Left ventricle myocardium superior (tissue), 1 donor: ENCODE results near the gene PGF. TPM values are rescaled to one million over a fixed set of nuclear protein-coding genes. Genes with fewer than 3 reads are reported as not detected.
"Not testable (repeated sequence)": the region's sequence is repeated elsewhere in the genome, so short reads cannot be mapped to it uniquely, and the experiment has no call there.

ENCODE experiments used
- ATAC-seq: fragments of 200-7000 bp; cut with Tn5 transposase; one replicate; pipeline ENCODE4 v1.9.1; 2020; ENCODE audit warnings: mild to moderate bottlenecking, moderate library complexity
- DNase-seq: peaks from one replicate; pipeline ENCODE4 v3.0.0-alpha.2; 2020
- intact Hi-C: fragments of 100-400 bp; cut with micrococcal nuclease; formaldehyde crosslinking; loops from one replicate; pipeline ENCODE4 v1.11.0; 2022
- total RNA-seq: library from RNA; stranded (reverse); fragmentation: NEBNext Ultra II Directional; extraction: Animal tissue kit (Norgen Biotek cat#: 25700); gene quantifications from one replicate; pipeline ENCODE4 v1.2.1, GENCODE V29; 2021
- donor health status: DM: no; HTN: yes; CAD: no; lungs with severe emphysema.

The PGF gene
- total RNA-seq, 1 donor from 2014 or later = 4.9 TPM

DNA sequence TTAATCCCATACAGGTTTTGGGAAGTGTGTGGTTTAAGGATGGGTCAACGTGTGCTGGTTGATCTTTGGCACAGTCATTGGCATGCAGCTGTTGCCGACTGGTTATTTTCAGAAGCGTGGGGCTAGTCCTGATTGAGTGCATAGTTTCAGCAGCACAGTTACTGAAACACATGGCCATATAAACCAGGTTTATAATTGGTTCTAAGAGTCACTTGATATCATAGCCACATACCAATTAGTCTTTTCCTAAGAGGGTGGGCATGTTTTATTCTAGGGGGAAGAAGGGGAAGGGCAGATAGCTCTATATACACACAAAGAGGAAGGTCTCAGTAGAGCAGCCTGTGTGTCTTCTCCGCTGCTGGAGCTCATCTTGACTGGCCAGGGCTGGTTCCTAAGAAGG lies 21.4 kb downstream of the PGF start:
- intact Hi-C loops = no loop called here
- peak; percentile 36 for ATAC-seq
- DNase-seq = no peak

DNA sequence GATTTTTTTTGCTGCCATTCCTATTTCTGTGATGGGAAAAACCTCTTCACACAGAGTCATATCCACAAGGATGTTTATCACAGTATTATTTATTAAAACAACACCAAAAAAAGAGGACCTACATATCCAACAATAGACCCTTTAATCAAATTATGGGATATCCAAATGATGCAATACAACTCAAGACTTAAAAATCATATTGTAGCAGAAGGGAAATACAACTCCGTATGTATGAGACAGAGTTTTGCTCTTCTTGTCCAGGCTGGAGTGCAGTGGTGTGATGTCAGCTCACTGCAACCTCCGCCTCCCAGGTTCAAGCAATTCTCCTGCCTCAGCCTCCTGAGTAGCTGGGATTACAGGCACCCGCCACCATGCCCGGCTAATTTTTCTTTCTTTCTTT lies 22.5 kb downstream of the PGF start:
- intact Hi-C loops, DNase-seq, ATAC-seq: not testable (repeated sequence)

DNA sequence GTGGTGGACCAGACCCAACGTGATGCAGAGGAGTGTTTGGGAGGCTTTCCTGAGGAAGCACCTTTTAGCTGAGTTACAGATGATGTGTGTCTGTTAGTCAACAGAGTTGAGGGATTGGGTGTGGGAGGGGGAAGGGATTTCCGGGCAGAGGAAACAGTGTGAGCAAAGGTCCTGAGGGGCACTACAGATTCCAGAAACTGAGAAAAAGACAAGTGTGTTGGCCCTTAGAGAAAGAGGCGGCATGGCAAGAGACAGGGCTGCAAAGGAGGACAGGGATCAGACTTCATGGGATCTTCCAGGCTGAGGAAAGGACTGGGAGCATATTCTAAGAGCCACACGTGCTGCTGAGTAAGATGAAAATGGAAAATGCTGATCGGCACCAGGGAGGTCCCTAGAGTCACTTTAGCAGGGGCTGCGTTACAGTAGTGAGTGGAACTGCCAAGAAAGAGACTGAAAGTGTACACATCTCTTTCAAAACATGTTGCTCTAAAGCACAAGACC lies 22.9 kb downstream of the PGF start:
- DNase-seq (no peak), ATAC-seq (peak; percentile 67)
- intact Hi-C loops = no loop called here

DNA sequence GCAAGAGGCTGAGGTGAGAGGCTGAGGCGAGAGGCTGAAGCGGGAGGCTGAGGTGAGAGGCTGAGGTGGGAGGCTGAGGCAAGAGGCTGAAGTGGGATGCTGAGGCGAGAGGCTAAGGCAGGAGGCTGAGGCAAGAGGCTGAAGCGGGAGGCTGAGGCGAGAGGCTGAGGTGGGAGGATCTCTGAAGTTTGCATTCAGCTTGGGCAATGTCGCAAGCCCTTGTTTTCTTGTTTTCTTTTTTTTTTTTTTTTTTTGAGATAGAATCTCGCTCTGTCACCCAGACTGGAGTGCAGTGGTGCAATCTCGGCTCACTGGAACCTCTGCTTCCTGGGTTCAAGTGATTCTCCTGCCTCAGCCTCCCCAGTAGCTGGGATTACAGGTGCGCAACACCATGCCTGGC lies 23.7 kb downstream of the PGF start:
- DNase-seq, intact Hi-C loops, ATAC-seq: not testable (repeated sequence)

DNA sequence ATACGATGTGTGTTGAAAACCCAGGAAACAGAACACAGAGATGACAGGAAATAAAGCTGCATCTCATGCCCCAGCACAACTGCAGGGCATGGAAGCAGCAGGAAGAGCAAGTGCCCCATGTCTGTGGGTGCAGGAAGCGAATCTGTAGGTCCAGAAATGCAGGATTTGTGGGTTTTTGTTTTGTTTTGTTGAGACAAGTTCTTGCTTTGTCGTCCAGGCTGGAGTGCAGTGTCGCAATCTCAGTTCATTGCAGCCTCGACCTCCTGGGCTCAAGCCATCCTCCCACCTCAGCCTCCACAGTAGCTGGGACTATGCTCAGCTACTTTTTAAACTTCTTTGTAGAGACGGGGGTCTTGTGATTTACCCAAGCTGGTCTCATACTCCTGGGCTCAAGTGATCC lies 26.2 kb downstream of the PGF start:
- ATAC-seq = no peak
- intact Hi-C loops = no loop called here
- no peak for DNase-seq

DNA sequence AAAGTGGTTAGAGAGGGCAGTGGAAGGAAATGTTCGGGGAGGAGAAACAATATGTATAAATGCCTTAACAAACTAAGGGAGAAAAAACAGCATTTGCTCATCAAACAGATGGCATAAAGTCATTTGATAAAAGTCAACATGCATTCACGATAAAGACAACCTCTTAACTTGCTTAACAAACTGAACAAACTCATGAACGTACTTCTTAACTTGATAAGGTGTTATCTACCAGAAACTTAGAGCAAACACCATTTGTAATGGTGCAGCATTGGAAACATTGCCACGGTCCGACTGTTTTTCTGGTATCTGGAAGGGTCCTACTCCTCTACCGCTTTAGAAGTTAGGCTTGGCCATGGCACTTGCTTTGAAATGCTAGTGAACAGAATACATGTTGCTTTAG lies 28.2 kb downstream of the PGF start:
- DNase-seq (no peak), ATAC-seq (no peak)
- intact Hi-C loops = no loop called here

DNA sequence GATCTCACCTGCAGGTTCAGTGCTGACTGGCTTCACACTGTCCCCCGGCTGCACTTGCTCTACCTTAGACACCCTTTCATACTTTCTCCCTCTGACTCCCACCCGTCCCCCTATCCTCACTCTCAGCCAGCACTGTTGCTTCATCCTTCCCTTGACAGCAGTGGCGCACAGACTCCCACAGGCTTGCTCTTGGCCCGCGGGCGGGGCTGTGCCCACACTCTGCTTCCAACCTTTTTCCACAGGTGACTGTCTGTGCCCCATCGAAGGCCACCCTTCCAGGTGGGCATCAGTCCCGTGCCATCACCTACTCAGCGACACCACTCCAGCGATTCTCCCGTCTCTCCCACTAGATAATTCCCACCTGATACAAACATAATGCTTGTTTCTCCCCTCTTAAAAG lies 31.3 kb downstream of the PGF start:
- intact Hi-C loops = no loop called here
- DNase-seq = no peak
- ATAC-seq = no peak

DNA sequence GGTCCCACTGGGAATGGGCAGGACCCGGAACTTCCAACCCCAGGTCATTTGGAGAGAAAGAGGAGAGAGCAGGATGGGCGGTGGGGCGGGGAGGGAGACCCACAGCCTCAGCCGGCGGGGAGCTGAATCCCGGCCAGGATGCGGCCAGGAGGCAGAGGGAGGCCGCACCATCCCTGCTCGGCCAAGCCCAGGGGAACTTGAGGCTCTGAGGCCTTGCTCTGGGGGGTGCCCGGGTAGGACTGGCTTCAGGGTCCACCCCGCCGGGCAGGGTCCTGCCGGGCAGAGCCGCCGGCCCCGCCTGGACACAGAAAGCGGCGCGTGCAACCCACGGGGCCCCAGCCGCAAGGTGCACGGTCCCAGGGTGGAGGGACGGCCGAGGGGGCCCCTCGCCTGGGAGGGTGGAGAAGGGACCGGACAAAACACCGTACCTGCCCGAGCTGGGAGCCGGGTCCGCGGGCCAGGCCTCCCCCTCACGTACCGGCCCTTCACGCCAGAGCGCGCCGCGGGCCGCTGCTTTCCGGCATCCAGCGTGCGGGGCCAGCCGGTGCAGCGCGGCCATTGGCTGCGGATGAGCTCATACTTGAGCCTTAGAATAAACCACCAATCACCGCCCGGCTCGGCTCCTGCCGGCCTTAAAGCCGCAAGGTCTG lies 32.5 kb downstream of the PGF start, which contains the start of gene RPS6KL1:
RPS6KL1 (minus strand) TSS at position 509 of the 650 bp plus-strand sequence. CDS start 1,719 bp downstream, outside the sequence.
- intact Hi-C loops = no loop called here
- DNase-seq (peak; percentile 93), ATAC-seq (peak; percentile 97)

DNA sequence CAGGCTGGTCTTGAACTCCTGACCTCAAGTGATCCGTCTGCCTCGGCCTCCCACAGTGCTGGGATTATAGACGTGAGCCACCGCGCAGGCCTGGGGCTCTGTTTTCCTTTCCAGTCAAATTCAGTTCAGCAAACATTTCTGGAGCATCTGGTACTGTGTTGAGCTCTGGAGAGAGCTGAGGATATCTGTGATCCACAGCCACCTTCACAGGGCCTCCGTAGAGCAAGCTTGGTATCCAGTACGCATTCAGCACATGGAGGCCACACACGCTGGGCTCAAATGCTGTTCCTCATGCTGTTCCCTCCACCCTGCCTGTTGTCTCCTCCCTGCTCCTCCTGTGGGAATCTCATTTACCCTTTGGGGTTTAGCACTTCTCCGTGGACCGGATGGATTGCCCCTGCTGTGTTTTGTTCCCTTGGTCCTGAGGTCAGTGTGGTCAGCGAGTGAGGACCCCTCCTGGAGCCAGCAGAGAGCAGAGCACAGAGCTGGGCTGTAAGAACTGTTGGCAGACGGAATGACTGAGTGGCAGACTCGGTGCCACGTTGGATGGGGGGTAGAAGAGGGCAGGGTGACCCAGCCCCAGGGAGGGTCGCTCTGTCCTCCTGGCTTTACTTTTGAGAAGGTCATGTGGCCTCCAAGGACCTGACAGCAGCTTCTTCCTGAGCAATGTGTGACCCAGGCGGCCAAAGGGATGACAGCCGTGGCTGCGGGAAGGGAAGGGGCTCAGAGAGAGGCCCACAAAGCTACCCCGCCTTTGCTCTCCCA lies 33.2 kb downstream of the PGF start:
- intact Hi-C loops = no loop called here
- ATAC-seq (no peak), DNase-seq (no peak)

DNA sequence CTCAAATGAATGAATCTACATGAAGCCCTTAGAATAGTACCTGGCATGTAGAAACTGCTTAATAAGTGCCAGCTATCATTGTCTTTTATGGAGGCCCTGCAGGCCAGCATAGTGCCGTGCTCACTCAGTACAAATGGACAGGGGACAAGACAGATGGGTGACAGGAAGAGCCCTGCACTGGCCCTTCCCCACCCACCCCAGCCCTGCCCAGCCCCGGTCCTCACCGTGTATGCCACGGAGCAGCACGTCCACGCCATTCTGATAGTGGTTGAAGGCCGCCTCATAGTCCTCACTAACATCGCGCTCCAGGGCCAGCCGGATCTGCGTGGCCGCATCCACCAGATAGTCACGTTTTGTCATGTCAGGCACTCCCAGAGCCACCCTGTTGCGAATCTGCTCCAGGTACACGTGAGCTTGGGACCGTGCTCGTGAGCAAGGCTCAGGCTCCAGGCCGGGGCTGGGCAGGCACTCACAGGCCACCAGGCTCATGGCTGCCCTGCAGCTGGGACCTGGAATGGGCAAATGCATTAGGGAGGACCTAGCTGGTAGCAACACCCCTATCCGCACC lies 34.3 kb downstream of the PGF start:
- intact Hi-C loops = no loop called here
- no peak for DNase-seq
- ATAC-seq = no peak

DNA sequence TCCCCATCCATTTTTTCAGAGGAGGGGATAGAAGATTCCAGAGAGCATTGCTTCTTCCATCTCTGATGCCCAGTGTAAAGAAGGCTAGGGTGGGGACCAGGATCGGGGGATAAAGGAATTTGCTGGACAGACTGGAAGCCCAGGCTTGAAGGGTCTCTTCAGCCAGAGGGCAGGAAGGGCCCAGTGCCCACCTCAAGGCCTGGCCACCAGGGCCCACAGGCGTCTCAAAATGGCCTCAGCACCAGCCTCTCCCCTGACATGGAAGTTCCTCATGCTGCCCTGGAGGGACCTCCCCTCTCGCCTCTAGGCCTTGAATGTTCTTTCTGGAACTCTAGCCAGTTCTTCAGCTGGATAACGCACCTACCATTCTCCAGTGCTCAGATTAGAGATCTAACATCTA lies 35.1 kb downstream of the PGF start:
- ATAC-seq = no peak
- DNase-seq = no peak
- intact Hi-C loops = no loop called here

DNA sequence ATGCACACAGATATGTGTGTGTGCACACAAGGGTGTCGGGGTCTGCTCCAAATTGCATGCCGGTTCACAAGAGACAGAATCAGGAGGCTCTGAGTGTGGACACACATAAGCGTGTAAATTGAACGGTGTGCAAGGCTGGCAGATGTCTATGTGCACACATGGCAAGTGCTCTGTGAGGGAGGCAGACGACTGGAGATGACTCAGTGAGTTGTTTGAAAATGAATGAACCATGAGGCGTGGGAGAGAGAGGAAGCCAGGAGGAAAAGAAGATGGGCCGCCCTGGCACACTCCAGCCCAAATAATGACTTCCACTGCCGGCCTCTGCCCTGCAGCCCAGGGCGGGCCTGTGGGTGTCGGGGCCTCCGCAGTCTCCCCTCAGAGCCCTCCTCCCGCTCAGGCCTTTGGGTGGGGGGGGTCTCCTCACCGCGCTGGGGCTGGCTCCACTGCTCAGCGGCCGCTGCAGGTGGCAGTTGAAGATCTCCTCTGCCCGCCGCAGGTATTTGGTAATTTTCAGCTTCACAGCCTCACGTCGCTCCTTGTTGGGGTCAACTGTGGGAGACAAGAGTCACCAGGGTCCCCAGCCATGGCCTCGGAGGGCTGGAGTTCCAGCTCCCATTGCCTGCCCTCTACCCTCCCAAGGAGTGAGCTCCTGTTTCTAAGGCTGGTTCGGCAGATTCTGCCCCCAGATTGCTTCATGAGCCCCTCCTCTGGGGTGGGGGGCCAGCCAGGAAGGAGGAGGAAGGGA lies 35.8 kb downstream of the PGF start:
- no peak for ATAC-seq
- intact Hi-C loops = loop anchor here (10.0 kb wide), 1 partner anchor 165 kb away; no protein-coding TSS in a partner anchor
- no peak for DNase-seq

DNA sequence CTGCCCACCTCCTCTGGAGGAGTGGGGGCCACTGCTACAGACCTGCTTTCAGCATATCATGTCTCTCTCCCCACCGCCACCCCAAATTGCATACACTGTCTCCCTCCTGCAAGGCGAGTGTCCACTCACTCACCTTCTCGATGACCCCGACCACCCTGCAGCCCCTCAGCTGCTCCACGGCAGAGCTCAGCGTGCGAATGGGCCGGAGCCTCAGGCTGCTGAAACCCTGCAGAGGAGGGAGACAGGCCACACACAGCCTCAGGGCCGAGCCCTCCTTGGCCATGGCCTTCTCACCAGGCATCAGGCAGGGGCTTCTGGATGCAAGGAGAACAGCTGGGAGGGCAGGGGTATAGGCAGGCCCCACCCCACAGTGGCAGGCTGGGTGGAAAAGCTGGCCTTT lies 37.0 kb downstream of the PGF start:
- DNase-seq = no peak
- ATAC-seq = no peak
- intact Hi-C loops = loop anchor here (10.0 kb wide), 1 partner anchor 166 kb away; no protein-coding TSS in a partner anchor

DNA sequence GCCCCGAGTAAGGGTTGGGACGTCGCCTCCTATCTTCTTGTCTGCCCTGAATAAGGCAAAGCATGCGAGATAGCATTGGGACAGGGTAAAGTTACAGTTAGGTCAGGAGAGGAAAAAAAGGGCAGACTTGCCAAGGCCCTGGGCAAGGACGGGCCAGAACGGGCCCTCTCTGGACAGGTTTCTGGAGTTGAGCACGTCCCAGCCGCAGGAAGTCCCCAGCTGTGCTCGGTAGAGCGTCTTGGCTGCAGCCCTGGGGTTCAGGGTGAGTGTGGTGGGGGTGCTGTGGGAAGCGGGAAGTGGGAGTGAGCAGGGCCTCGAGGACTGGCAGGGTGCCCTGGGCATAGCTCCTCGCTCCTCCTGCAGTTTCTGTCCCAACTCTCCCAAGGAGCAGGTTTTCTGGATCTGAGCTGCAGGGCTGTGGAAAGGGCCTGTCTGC lies 37.7 kb downstream of the PGF start:
- intact Hi-C loops = loop anchor here (10.0 kb wide), 1 partner anchor 167 kb away; no protein-coding TSS in a partner anchor
- DNase-seq (peak; percentile 85), ATAC-seq (peak; percentile 69)

DNA sequence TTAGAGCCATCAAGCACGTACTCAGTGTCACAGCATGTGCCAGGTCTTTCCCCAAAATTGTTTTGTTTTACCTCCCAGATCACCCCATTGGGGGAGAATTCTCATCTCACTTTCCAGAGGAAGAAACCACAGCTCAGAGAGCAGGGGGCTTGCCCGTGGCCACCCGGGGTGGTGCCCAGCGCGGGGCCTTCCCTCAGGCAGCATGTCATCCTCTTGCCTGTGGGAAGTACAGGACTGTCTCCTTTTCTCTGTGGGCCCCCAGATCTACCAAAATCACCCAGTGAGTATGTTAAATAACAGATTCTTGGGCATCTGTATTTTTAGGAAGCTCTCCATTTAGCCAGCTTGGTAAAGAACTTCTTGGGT lies 38.2 kb downstream of the PGF start:
- intact Hi-C loops = loop anchor here (10.0 kb wide), 1 partner anchor 168 kb away; no protein-coding TSS in a partner anchor
- ATAC-seq (peak; percentile 9), DNase-seq (no peak)

DNA sequence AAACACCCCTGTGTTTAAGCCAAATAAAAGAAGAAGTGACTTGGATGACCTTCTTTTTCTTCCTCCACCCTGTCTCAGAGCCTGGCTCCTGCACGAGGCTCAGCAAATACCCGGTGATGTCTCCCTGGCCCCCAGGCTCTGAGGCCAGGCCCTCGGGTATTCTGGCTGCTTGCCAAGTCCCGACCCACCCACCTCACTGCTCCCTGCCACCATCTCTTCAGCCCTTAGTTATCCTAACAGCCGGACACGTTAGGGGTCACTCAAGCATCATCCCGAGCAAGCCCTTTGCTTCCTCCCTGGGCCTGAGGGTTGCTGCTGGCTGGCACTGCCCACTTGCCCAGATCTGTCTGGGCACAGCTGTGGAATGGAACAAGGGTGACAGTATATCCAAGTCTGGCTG lies 39.6 kb downstream of the PGF start:
- ATAC-seq (no peak), DNase-seq (peak; percentile 32)
- intact Hi-C loops = loop anchor here (10.0 kb wide), 1 partner anchor 169 kb away; no protein-coding TSS in a partner anchor

DNA sequence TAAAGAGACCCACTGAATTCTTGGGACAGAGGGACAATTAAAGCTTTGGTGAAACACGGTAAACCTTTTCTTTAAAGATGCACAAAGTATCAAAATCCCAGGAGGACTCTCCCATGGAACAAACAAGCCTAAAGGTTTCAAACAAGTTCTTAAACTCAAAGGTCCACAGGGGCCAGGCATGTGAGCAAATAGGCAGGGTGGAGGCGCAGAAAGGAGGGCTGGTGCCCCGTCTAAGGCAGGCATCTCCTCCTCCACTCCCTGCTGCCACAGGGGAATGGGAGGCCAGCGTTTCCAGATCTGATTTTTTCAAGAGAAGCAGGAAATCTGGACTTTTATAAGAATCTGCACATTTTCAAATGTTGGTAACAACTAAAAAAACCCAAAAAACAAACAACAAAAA lies 40.0 kb downstream of the PGF start:
- intact Hi-C loops = loop anchor here (10.0 kb wide), 1 partner anchor 169 kb away; no protein-coding TSS in a partner anchor
- ATAC-seq (no peak), DNase-seq (peak; percentile 30)

DNA sequence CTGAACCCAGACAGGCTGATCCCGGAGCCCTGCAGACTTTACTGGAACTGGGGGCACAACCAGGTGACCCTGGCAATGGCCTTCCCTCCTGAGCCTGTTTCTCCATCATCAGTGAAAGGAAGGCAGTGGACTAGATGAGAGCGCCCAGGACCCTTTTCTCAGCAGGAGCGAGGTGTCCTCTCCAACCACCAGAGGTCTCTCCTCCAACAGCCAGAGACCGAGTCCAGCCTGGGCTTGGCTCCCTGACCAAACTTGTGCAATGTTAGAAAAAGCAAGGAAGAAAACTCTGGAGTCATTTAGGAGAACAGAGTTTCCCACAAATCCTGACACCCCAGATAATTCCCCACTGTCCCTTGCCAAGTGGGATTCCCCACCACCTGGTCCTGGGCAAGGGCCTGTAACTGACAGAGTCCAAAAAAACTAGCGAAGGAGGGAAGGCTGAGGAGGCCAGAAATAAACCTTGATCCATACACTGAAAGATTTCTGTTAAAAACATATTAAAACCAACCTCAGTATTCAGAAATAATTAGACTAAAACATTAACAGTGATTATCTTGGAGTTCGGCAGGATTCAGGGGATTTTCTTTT lies 41.3 kb downstream of the PGF start:
- intact Hi-C loops = loop anchor here (10.0 kb wide), 1 partner anchor 171 kb away; no protein-coding TSS in a partner anchor
- ATAC-seq (peak; percentile 52), DNase-seq (peak; percentile 74)
